Trophoblast cell (in vitro differentiated cells and primary cell): ENCODE results near the gene HTD2.

ENCODE experiments used
- DNase-seq, 2 donors: peaks; one replicate each; pipeline ENCODE4 v3.0.0-alpha.2; 2016
- H2AFZ ChIP-seq: 2 replicates; pipeline ENCODE4 v1.6.1; 2013; ENCODE audit warnings: low read length, moderate library complexity, mild to moderate bottlenecking; ENCODE audit not compliant: insufficient read depth, poor library complexity
- H2AK5ac ChIP-seq: 2 replicates; pipeline ENCODE4 v1.6.1; 2013; ENCODE audit warnings: mild to moderate bottlenecking, low read length
- H2BK120ac ChIP-seq: 2 replicates; pipeline ENCODE4 v1.6.1; 2013; ENCODE audit warnings: low read length, mild to moderate bottlenecking, moderate library complexity; ENCODE audit not compliant: insufficient read depth, poor library complexity
- H2BK12ac ChIP-seq: 2 replicates; pipeline ENCODE4 v1.6.1; 2013; ENCODE audit warnings: mild to moderate bottlenecking, low read length, moderate library complexity
- H2BK5ac ChIP-seq: 2 replicates; pipeline ENCODE4 v1.6.1; 2013; ENCODE audit warnings: low read length, low read depth, moderate library complexity, mild to moderate bottlenecking; ENCODE audit not compliant: poor library complexity
- H3K14ac ChIP-seq: 2 replicates; pipeline ENCODE4 v1.6.1; 2013; ENCODE audit warnings: mild to moderate bottlenecking, low read length
- H3K18ac ChIP-seq: 2 replicates; pipeline ENCODE4 v1.6.1; 2013; ENCODE audit warnings: mild to moderate bottlenecking, low read length
- H3K23ac ChIP-seq: 2 replicates; pipeline ENCODE4 v1.6.1; 2013; ENCODE audit warnings: low read length
- H3K27ac ChIP-seq: 2 replicates; pipeline ENCODE4 v1.5.1; 2013; ENCODE audit warnings: low read depth, mild to moderate bottlenecking, inconsistent platforms, low read length, moderate library complexity
- H3K27me3 ChIP-seq: 2 replicates; pipeline ENCODE4 v1.6.1; 2013; ENCODE audit warnings: inconsistent platforms, mild to moderate bottlenecking, low read length, moderate library complexity; ENCODE audit not compliant: insufficient read depth
- H3K36me3 ChIP-seq, 2 experiments: 1 replicate in 1 of 2; 2 replicates in 1 of 2; pipeline ENCODE4 v1.6.1; 2013; ENCODE audit warnings: low read length in 2 of 2, mild to moderate bottlenecking in 2 of 2, moderate library complexity in 1 of 2; ENCODE audit not compliant: insufficient read depth in 2 of 2, control insufficient read depth in 1 of 2
- H3K4ac ChIP-seq: 2 replicates; pipeline ENCODE4 v1.6.1; 2013; ENCODE audit warnings: low read depth, mild to moderate bottlenecking, low read length, moderate library complexity
- H3K4me1 ChIP-seq, 2 experiments: 1 replicate in 1 of 2; 2 replicates in 1 of 2; pipeline ENCODE4 v1.6.1; 2013; ENCODE audit warnings: low read length in 2 of 2, mild to moderate bottlenecking in 2 of 2, moderate library complexity in 1 of 2; ENCODE audit not compliant: insufficient read depth in 2 of 2, control insufficient read depth in 1 of 2
- H3K4me2 ChIP-seq: 2 replicates; pipeline ENCODE4 v1.6.1; 2013; ENCODE audit warnings: inconsistent platforms, mild to moderate bottlenecking, low read length, moderate library complexity
- H3K4me3 ChIP-seq: 2 replicates; pipeline ENCODE4 v1.5.1; 2013; ENCODE audit warnings: mild to moderate bottlenecking, low read depth, low read length, inconsistent platforms
- H3K79me1 ChIP-seq: one replicate; pipeline ENCODE4 v1.6.1; 2013; ENCODE audit warnings: low read length
- H3K79me2 ChIP-seq: 2 replicates; pipeline ENCODE4 v1.6.1; 2013; ENCODE audit warnings: low read length, mild to moderate bottlenecking; ENCODE audit not compliant: control insufficient read depth, insufficient read depth, poor library complexity
- H3K9ac ChIP-seq: 2 replicates; pipeline ENCODE4 v1.6.1; 2013; ENCODE audit warnings: mild to moderate bottlenecking, low read length
- H3K9me3 ChIP-seq: 2 replicates; pipeline ENCODE4 v1.6.1; 2013; ENCODE audit warnings: low read depth, mild to moderate bottlenecking, control low read depth, inconsistent platforms, low read length; ENCODE audit not compliant: insufficient read depth
- H4K12ac ChIP-seq: 2 replicates; pipeline ENCODE4 v1.6.1; 2013; ENCODE audit warnings: low read depth, mild to moderate bottlenecking, low read length, moderate library complexity
- H4K8ac ChIP-seq: 2 replicates; pipeline ENCODE4 v1.6.1; 2013; ENCODE audit warnings: low read depth, mild to moderate bottlenecking, low read length, moderate library complexity
- H4K91ac ChIP-seq: one replicate; pipeline ENCODE4 v1.6.1; 2013; ENCODE audit warnings: low read depth, mild to moderate bottlenecking, low read length, moderate library complexity
- WGBS: extraction: QIAGEN DNeasy Blood & Tissue Kit; methylation state at CpG from one replicate; pipeline ENCODE4 v1.1.7; 2013; ENCODE audit warnings: missing lambda C conversion rate; ENCODE audit not compliant: insufficient read length, insufficient coverage; ENCODE audit errors: extremely low coverage; 5-methylcytosine and 5-hydroxymethylcytosine counted together

HTD2 gene

DNA sequence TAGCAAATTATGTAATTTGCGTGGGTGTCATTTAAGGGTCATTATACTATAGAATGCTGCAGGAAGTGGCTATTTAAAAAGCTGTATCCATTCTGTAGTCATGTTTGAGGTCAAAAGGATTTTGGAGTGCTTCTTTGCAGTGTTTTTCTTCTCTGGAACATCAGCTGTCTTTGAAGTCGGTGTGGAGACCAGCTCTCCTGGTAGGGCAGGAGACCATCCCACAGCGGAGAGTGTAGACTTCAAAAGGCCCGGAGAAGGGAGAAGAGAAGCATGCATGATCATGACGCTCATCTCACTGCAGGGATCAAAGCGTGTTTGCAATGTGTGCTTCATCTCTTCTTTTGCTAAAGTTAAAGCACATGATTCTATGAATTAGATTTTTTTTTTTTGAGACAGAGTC lies 46.3 kb downstream of the HTD2 start:
- Histone ChIP-seq H2AK5ac (no peak overlapping the region), H3K18ac (no peak overlapping the region), H2AFZ (no peak overlapping the region), H3K4me3 (no peak overlapping the region), H3K36me3 (no peaks in the 10 kb centered on the region), H2BK12ac (no peak overlapping the region), H3K14ac (no peak overlapping the region), H3K9me3 (no peaks in the 10 kb centered on the region), H4K91ac (no peak overlapping the region), H3K4me1 (peaks cover 5% of the 10 kb centered on the region in 2 experiments), H2BK5ac (no peak overlapping the region), H3K4ac (no peak overlapping the region), H3K4me2 (no peak overlapping the region), H3K79me1 (no peaks in the 10 kb centered on the region), H2BK120ac (no peak overlapping the region), H3K79me2 (no peaks in the 10 kb centered on the region), H4K8ac (no peak overlapping the region), H4K12ac (no peak overlapping the region), H3K27me3 (no peaks in the 10 kb centered on the region), H3K23ac (no peak overlapping the region), H3K27ac (no peak overlapping the region), H3K9ac (no peak overlapping the region)
- DNase-seq = no peak
- WGBS = no CpG with 5 or more reads among the region's 6 CpGs

DNA sequence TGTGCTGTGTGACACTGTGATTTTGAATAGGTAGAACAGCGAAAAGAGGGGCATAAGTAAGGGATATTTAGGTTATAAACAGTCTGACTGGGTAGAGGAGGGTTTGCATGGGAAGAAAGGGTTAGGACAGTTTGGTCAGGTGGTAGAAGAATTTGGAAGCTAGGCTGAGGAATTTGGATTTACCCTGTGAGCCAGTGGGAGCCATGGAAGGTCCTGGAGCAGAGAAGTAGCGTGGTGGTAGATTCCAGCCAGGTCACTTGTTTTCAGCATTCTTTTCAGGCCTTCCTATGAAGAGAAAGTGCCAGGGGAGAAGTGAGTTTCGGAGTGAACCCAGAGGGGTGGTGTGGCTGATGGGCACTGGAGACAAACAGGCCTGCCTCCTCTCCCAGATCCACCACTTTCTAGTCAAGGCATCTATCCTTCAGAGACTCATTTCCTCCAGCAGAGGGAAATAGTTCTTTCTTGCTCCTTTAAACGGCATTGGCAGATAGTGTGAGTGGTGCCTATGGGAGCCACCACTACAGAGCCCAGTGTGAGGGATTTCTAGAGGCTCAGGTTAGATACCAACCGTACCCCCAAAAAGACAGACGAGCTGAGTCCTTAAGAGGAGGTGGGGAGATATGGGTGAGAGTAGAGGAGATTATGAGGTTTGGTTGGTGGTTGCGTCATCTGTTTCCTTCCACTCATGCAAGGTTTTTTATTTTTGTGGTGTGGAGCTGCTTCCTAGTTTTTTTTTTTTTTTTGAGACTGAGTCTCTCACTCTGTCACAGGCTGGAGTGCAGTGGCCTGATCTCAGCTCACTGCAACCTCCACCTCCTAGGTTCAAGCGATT lies 47.6 kb downstream of the HTD2 start:
- Histone ChIP-seq H4K8ac (no peak overlapping the region), H4K12ac (no peak overlapping the region), H2BK12ac (no peak overlapping the region), H3K4me2 (no peak overlapping the region), H3K14ac (no peak overlapping the region), H2BK120ac (no peak overlapping the region), H3K36me3 (no peaks in the 10 kb centered on the region), H4K91ac (no peak overlapping the region), H3K9me3 (no peaks in the 10 kb centered on the region), H3K79me1 (no peaks in the 10 kb centered on the region), H2AFZ (no peak overlapping the region), H3K27ac (no peak overlapping the region), H3K27me3 (no peaks in the 10 kb centered on the region), H3K18ac (no peak overlapping the region), H3K79me2 (no peaks in the 10 kb centered on the region), H2BK5ac (no peak overlapping the region), H3K4ac (no peak overlapping the region), H3K9ac (no peak overlapping the region), H2AK5ac (no peak overlapping the region), H3K4me1 (peaks cover 5% of the 10 kb centered on the region in 2 experiments), H3K4me3 (no peak overlapping the region), H3K23ac (no peak overlapping the region)
- DNase-seq = no peak
- WGBS = 100% methylated on average over 2 of the region's 8 CpGs

DNA sequence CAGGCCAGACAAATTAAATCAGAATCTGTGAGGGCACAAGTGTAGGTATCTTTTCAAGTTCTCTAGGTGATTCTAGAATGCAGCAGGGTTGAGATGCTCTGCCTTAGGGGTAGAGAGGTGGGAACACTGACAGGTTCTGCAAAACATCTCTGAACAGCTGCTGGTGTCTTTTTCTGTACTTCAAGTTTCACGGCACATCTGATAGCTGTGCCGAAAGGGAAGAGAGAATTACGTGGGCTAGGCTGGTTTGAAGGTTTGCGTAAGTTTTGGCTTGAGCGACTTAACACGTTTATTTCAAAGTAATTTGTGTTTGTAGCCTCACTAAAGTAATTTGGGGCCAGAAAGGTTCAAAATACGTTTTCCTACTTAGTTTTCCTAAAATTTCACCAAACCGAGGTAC lies 48.9 kb downstream of the HTD2 start:
- Histone ChIP-seq H3K9ac (no peak overlapping the region), H3K27me3 (no peaks in the 10 kb centered on the region), H4K91ac (no peak overlapping the region), H2BK5ac (no peak overlapping the region), H2AFZ (no peak overlapping the region), H2BK120ac (no peak overlapping the region), H3K79me1 (no peaks in the 10 kb centered on the region), H4K8ac (no peak overlapping the region), H4K12ac (no peak overlapping the region), H3K18ac (no peak overlapping the region), H3K79me2 (no peaks in the 10 kb centered on the region), H2AK5ac (no peak overlapping the region), H3K4me3 (no peak overlapping the region), H3K14ac (no peak overlapping the region), H3K27ac (no peak overlapping the region), H3K4me2 (no peak overlapping the region), H3K4ac (no peak overlapping the region), H3K4me1 (peaks cover 5% of the 10 kb centered on the region in 2 experiments), H2BK12ac (no peak overlapping the region), H3K36me3 (no peaks in the 10 kb centered on the region), H3K23ac (no peak overlapping the region), H3K9me3 (no peaks in the 10 kb centered on the region)
- no peak for DNase-seq
- WGBS = no CpG with 5 or more reads among the region's 8 CpGs

DNA sequence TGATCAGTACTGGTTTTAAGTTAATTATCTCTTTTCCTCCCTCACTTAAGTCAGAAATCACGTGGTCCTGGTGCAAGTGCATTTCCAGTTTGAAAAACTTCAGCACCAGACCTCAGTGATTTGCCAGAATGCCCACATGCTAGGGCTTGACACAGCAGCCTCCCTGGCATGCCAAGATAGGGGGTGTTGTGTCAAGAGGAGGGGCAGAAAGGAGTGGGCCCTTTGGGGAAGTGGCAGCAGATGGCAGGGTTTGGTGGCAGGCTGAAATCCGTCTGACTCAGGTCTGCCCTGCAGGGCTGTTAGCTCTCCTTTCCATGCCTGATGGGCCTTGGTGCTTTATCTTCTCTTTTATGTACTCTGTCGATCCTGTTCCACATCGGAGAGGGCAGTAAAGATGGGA lies 49.7 kb downstream of the HTD2 start:
- Histone ChIP-seq H4K91ac (no peak overlapping the region), H2BK120ac (no peak overlapping the region), H2AK5ac (no peak overlapping the region), H3K9ac (no peak overlapping the region), H3K9me3 (no peaks in the 10 kb centered on the region), H4K12ac (no peak overlapping the region), H3K23ac (no peak overlapping the region), H3K79me2 (no peaks in the 10 kb centered on the region), H3K4me2 (no peak overlapping the region), H3K36me3 (no peaks in the 10 kb centered on the region), H3K4ac (no peak overlapping the region), H3K18ac (no peak overlapping the region), H3K4me3 (no peak overlapping the region), H3K14ac (no peak overlapping the region), H3K79me1 (no peaks in the 10 kb centered on the region), H4K8ac (no peak overlapping the region), H3K27me3 (no peaks in the 10 kb centered on the region), H3K27ac (no peak overlapping the region), H2AFZ (no peak overlapping the region), H3K4me1 (no peaks in the 10 kb centered on the region), H2BK5ac (no peak overlapping the region), H2BK12ac (no peak overlapping the region)
- DNase-seq = no peak
- no CpG with 5 or more reads among the region's 4 CpGs for WGBS
